ENCODE results near the gene SDHD.
"Not testable (repeated sequence)": the region's sequence is repeated elsewhere in the genome, so short reads cannot be mapped to it uniquely, and the experiment has no call there.

The SDHD gene

DNA sequence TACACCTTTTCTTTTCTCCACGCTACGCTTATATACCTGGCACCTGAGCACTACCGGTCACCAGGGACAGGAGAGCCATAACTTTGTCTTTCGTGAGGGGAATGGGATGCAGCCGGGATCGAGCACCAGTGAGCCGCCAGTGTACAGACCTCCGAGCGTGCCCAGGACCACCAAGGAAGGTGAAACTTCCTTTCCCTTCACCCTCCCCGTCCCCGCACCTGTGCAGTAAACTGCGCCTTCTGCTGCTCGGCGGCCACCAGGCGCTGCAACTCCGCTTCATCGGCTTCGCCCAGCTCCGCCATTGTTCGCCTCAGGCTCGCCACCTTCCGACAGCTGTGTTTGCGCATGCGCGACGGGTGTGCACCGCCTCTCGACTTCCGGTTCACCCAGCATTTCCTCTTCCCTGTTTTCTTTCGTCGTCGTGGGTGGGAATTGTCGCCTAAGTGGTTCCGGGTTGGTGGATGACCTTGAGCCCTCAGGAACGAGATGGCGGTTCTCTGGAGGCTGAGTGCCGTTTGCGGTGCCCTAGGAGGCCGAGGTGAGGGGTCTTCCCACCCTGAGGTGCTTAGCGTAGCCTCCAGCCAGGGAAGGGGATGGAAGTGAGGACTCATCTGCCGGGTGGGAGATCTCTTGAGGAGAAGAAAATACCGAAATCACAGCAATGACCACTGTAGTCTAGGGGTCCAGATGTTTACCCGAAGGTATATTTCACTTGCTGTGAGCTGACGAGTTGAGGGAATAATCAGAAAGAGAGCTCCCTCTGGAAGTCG is at the start of gene SDHD, which contains the start of gene TIMM8B:
Gene SDHD, plus strand, starts transcription at position 452 of the 770 bp plus-strand sequence. Its CDS starts 35 bp downstream, at position 487.
Gene TIMM8B, minus strand, starts transcription at position 335 of the 770 bp plus-strand sequence. Its CDS starts 33 bp downstream, at position 302.
- DNase-seq (ENCODE audit: low read depth in 2 of 2), result peak; percentile 89 to 91

GRCh38 chr11:112037527-112037926 is 49.1 kb upstream of the SDHD start:
- no peak for DNase-seq (ENCODE audit: low read depth in 2 of 2)

GRCh38 chr11:112042161-112042960 is 44.3 kb upstream of the SDHD start:
- DNase-seq (ENCODE audit: low read depth in 2 of 2), result no peak

DNA sequence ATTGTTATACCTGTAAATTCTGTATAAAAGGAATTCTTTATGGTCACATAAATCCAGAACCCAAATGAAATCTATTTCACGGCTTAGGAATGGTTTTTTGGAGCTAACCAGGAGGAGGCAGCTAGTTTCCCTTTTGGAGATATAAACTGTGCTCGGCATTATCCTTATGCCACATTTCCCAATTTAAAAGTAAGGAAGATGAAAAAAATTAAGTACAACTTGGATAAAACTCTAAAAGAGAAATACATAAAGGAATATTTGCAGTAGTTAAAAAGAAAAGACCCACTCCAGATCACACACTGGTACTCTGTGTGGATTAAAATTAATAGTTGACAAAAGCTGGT is 43.7 kb upstream of the SDHD start:
- no peak for DNase-seq (ENCODE audit: low read depth in 2 of 2)

- DNase-seq (ENCODE audit: low read depth in 2 of 2), result no peak
Measured at GRCh38 chr11:112044961-112045360, 41.7 kb upstream of the SDHD start.

- not testable (repeated sequence) for DNase-seq (ENCODE audit: low read depth in 2 of 2)
Measured at GRCh38 chr11:112046647-112047046, 40.0 kb upstream of the SDHD start.

DNA sequence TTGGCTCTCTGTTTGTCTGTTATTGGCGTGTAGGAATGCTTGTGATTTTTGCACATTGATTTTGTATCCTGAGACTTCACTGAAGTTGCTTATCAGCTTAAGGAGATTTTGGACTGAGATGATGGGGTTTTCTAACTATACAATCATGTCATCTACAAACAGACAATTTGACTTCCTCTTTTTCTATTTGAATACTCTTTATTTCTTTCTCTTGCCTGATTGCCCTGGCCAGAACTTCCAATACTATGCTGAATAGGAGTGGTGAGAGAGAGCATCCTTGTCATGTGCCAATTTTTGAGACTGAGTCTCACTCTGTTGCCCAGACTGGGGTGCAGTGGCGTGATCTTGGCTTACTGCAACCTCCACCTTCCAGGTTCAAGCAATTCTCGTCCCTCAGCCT is 38.4 kb upstream of the SDHD start:
- not testable (repeated sequence) for DNase-seq (ENCODE audit: low read depth in 2 of 2)

GRCh38 chr11:112049777-112050176 is 36.9 kb upstream of the SDHD start:
- DNase-seq (ENCODE audit: low read depth in 2 of 2), result no peak

DNA sequence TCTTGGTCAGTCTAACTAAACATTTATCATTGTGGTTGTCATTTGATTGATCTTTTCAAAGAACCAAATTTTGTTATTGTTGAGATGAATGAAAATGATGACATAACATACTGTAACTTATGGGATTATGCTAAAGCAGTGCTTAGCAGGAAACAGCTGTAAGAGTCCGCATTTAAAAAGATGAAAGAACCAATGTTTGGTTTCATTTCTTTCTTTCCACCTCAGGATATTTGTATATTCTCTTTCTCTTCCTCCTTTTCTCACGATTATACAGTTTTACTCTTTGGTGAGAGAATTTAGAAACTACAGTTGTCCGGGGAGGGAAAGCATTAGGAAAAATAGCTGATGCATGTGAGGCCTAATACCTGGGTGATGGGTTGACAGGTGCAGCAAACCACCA is 36.0 kb upstream of the SDHD start:
- no peak for DNase-seq (ENCODE audit: low read depth in 2 of 2)

DNA sequence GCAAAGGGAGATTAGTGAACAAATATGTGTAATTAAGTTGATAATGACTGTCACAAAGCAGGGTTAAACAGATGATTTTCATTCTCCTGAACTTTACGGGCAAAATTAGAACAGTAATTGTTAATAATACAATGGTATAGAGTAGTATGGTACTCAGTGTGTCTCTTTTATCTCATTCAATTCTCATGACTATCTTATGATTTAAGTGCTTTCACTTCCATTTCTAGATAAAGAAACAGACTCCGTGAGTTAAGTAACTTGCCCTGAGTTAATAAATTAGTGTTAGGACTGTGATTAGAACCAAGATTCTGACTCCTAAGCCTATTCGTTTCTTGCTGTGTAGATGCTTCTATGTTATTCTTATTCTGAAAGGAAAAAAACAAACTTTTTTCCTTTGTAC is 34.9 kb upstream of the SDHD start:
- no peak for DNase-seq (ENCODE audit: low read depth in 2 of 2)

- no peak for DNase-seq (ENCODE audit: low read depth in 2 of 2)
Measured at GRCh38 chr11:112057170-112057569, 29.5 kb upstream of the SDHD start.

DNA sequence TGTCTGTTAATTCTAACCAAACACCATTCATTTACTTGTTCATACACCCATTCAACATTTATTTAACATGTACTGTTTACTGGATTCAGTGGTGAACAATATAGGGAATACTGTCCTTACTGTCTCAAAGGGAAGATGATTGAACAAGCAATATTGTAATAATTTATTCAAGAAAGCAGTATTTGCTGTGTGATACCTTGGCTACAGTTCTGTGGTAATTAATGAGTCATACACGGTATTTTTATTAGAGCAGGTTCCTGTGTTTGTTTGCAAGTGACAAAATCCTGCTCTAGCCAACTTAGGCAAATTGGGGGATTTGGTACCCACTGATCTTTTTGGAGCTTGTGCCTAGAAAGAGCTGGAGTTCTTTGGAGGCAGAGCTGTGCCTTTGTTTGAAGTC is 28.6 kb upstream of the SDHD start:
- DNase-seq (ENCODE audit: low read depth in 2 of 2), result no peak

GRCh38 chr11:112062923-112063322 is 23.8 kb upstream of the SDHD start:
- no peak for DNase-seq (ENCODE audit: low read depth in 2 of 2)

- peak; percentile 55 to 68 for DNase-seq (ENCODE audit: low read depth in 2 of 2)
Measured at GRCh38 chr11:112073941-112074811, 12.5 kb upstream of the SDHD start, which contains the start of the genes NKAPD1 and PIH1D2. Gene NKAPD1 (plus strand): TSS chr11:112074299. CDS start chr11:112075575, 1,276 bp downstream. Gene PIH1D2 (minus strand): TSS chr11:112074017. CDS start chr11:112073174, 843 bp downstream.

DNA sequence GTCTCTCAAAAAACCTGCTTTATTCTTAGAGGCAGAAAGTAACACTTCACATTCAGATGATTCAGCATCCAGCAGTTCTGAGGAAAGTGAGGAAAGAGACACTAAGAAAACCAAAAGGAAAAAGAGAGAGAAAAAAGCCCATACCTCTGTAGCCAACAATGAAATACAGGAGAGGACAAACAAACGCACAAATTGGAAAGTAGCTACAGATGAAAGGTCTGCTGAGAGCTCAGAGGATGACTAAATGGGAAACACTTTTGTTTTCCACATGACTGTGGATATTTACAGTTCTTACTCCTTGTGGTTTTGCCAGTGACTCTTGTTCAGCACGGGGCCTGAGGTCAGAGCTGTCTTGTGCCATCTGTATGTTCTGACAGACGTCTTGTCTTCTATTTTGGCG is 3.9 kb upstream of the SDHD start:
- peak in 1 of 2 donors; percentile 9 for DNase-seq (ENCODE audit: low read depth in 2 of 2)

DNA sequence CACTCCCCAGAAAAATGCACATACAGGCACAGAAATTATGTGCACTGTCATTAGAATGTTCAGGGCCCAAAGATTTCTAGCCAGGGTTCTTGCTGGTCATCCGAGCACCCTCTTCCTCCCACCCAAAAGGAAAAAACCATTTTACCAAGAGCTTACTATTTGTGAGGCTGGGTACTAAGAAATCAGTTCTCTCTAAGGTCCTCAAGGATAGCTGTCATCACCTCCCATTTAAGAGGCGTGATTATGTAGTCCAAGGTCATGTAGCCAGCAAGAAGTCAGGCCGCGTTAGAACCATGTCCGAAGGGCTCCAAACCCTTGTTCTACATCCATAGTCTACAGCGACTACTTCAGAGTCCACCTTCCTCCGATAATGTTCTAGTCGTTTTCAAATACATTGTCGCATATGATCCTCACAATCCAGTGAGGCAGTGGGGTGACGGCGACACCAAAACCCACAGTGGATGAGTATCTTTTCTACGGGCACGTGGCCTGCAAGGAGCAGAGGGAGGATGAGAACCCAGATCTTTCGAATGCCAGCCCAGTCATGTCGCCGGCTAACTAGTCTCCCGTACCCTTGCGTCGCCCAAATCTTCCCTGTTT is 751 bp upstream of the SDHD start:
- DNase-seq (ENCODE audit: low read depth in 2 of 2), result peak in 1 of 2 donors; percentile 23

DNA sequence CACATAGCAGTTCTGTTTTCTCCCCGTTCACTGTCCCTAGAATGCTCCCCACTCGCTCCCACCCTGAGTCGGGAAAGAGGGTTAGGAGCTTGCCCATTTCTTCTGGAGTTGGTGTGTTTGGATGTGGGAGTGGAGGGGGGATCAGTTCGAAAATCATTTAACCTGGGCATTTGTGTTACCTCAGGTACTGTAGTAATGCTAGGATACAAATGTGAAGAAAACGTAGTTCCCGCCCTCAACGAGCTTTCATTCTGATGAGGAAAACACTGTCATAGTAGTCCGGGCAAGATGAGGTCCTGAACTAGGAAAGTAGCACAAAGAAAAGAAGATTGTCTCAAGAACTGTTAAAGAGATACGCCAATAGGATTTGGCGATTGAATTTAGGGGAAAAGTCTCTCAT is 539 bp downstream of the SDHD start:
- no peak for DNase-seq (ENCODE audit: low read depth in 2 of 2)

- not testable (repeated sequence) for DNase-seq (ENCODE audit: low read depth in 2 of 2)
Measured at GRCh38 chr11:112095302-112095701, 8.6 kb downstream of the SDHD start.

DNA sequence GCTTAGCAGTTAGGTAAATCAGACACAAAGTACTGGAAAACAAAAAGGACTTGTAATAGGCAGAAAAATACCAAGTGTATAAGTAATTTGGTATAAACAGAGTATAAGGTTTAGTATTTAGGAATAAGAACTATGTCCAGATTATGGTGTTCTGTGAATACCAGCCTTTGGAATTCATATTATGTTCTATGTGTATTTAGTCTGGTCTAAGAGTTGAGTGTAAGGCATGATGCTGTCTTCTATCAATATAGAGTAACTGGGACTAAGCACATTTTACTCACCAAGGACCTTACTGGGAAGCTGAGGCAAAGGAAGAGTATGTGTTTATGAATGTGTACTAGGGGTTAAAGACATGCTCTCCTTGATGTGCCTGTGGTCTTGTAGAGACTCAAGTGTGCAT is 9.5 kb downstream of the SDHD start:
- DNase-seq (ENCODE audit: low read depth in 2 of 2), result no peak

GRCh38 chr11:112097734-112098528 is 11.3 kb downstream of the SDHD start:
- DNase-seq (ENCODE audit: low read depth in 2 of 2), result no peak
